Colonic mucosa (tissue), 4 donors: ENCODE results near the gene USH2A. TPM values are rescaled to one million over a fixed set of nuclear protein-coding genes. Genes with fewer than 3 reads are reported as not detected.

Experiments used
- DNase-seq: peaks from one replicate; pipeline ENCODE4 v3.0.0-alpha.2; 2020
- H3K27ac ChIP-seq: fragments of 200-600 bp; one replicate; pipeline ENCODE4 v1.8.0; 2021
- H3K27me3 ChIP-seq: fragments of 200-600 bp; one replicate; pipeline ENCODE4 v1.8.0; 2021
- H3K36me3 ChIP-seq: fragments of 200-600 bp; one replicate; pipeline ENCODE4 v1.8.0; 2021
- H3K4me1 ChIP-seq: fragments of 200-600 bp; one replicate; pipeline ENCODE4 v1.8.0; 2021; ENCODE audit warnings: mild to moderate bottlenecking
- H3K4me3 ChIP-seq: fragments of 200-600 bp; one replicate; pipeline ENCODE4 v1.8.0; 2021
- H3K9ac ChIP-seq, 2 donors: one replicate each; pipeline ENCODE4 v1.7.0; 2013; ENCODE audit warnings: control low read depth in 2 of 2, low read depth in 2 of 2, low read length in 2 of 2
- H3K9me3 ChIP-seq: fragments of 200-600 bp; one replicate; pipeline ENCODE4 v1.8.0; 2021
- CTCF ChIP-seq: fragments of 200-600 bp; IDR thresholded peaks from one replicate; pipeline ENCODE4 v1.8.0; 2022; ENCODE audit warnings: antibody characterized with exemption, mild to moderate bottlenecking
- intact Hi-C: fragments of 100-400 bp; cut with DNase I; formaldehyde crosslinking; loops from one replicate; pipeline ENCODE4 v1.14.1; 2022
- total RNA-seq, 2 donors: library from RNA; stranded (reverse); fragmentation: NEBNext Ultra II Directional in 1 of 2; extraction: Animal tissue kit (Norgen Biotek cat#: 25700) in 1 of 2; gene quantifications; one replicate each; pipeline ENCODE4 v1.2.1, GENCODE V29; 2021
- donor health status: healthy.
- donor health status: DM: no; HTN: no; CAD: no.
- donor health status: DM: no; HTN: no; CAD: no.

USH2A gene
- total RNA-seq, 2 donors from 2014 or later: 0.02 TPM; not detected in 1

- Histone ChIP-seq H3K27me3 (no peaks in the 10 kb centered on the region), H3K36me3 (no peaks in the 10 kb centered on the region)
Measured at GRCh38 chr1:216183454-216183853, 239.8 kb downstream of the USH2A start.

GRCh38 chr1:216183007-216183406 lies 240.2 kb downstream of the USH2A start:
- DNase-seq: no peak
- no peak for TF ChIP-seq CTCF
- Histone ChIP-seq H3K9me3 (no peaks in the 10 kb centered on the region), H3K27me3 (no peaks in the 10 kb centered on the region), H3K4me1 (no peaks in the 10 kb centered on the region), H3K36me3 (no peaks in the 10 kb centered on the region), H3K27ac (no peak overlapping the region), H3K4me3 (no peak overlapping the region), H3K9ac (no peak overlapping the region)
- intact Hi-C loops: no loop called here

More at GRCh38 chr1:216183454-216183853, 239.8 kb downstream of the USH2A start:
- Histone ChIP-seq H3K9me3 (no peaks in the 10 kb centered on the region), H3K9ac (no peak overlapping the region), H3K4me3 (no peak overlapping the region), H3K4me1 (no peaks in the 10 kb centered on the region), H3K27ac (no peak overlapping the region)
- intact Hi-C loops: no loop called here
- TF ChIP-seq CTCF: no peak
- no peak for DNase-seq

GRCh38 chr1:216181590-216181989 lies 241.7 kb downstream of the USH2A start:
- H3K27ac ChIP-seq: no peak overlapping the region
- no peak overlapping the region for H3K9ac ChIP-seq
- no peak overlapping the region for H3K4me3 ChIP-seq
- H3K36me3 ChIP-seq: no peaks in the 10 kb centered on the region
- no peaks in the 10 kb centered on the region for H3K9me3 ChIP-seq
- no peaks in the 10 kb centered on the region for H3K4me1 ChIP-seq
- no peak for DNase-seq
- intact Hi-C loops: no loop called here
- no peak for TF ChIP-seq CTCF
- no peaks in the 10 kb centered on the region for H3K27me3 ChIP-seq

- Histone ChIP-seq H3K27ac (no peak overlapping the region), H3K36me3 (no peaks in the 10 kb centered on the region), H3K4me3 (no peak overlapping the region), H3K9ac (no peak overlapping the region), H3K27me3 (no peaks in the 10 kb centered on the region), H3K9me3 (no peaks in the 10 kb centered on the region), H3K4me1 (no peaks in the 10 kb centered on the region)
- no peak for TF ChIP-seq CTCF
- intact Hi-C loops: no loop called here
- DNase-seq: no peak
Measured at GRCh38 chr1:216178281-216178680, 245.0 kb downstream of the USH2A start.

- TF ChIP-seq CTCF: no peak
- Histone ChIP-seq H3K27ac (no peak overlapping the region), H3K27me3 (no peaks in the 10 kb centered on the region), H3K4me3 (no peak overlapping the region), H3K9me3 (no peaks in the 10 kb centered on the region), H3K4me1 (no peaks in the 10 kb centered on the region), H3K36me3 (no peaks in the 10 kb centered on the region), H3K9ac (no peak overlapping the region)
- DNase-seq: no peak
- intact Hi-C loops: no loop called here
Measured at GRCh38 chr1:216176970-216177369, 246.3 kb downstream of the USH2A start.

GRCh38 chr1:216175714-216176113 lies 247.5 kb downstream of the USH2A start:
- H3K27ac ChIP-seq: no peak overlapping the region
- no peak for DNase-seq
- intact Hi-C loops: no loop called here
- no peaks in the 10 kb centered on the region for H3K4me1 ChIP-seq
- H3K36me3 ChIP-seq: no peaks in the 10 kb centered on the region
- no peak overlapping the region for H3K9ac ChIP-seq
- no peak for TF ChIP-seq CTCF
- H3K4me3 ChIP-seq: no peak overlapping the region
- H3K27me3 ChIP-seq: no peaks in the 10 kb centered on the region
- H3K9me3 ChIP-seq: no peaks in the 10 kb centered on the region
